Omental fat pad (tissue), 4 donors: ENCODE measurements around the gene LDB1. TPM values are rescaled to one million over a fixed set of nuclear protein-coding genes. Genes with fewer than 3 reads are reported as not detected.

Experiments used
- ATAC-seq: fragments of 150-250 bp; one replicate; pipeline ENCODE4 v1.9.1; 2016; ENCODE audit warnings: mild to moderate bottlenecking, moderate library complexity; ENCODE audit not compliant: low FRiP score
- DNase-seq: peaks from one replicate; pipeline ENCODE4 v3.0.0-alpha.2; 2019; ENCODE audit warnings: low spot score
- CTCF ChIP-seq, 3 donors: fragments of 450-650 bp; IDR thresholded peaks; one replicate each; pipeline ENCODE4 v1.5.1; 2016 to 2017; ENCODE audit warnings: antibody characterized with exemption in 3 of 3, mild to moderate bottlenecking in 3 of 3, moderate library complexity in 2 of 3
- total RNA-seq, 4 donors: library from RNA; depleted of rRNA; stranded (reverse); fragments of >200 nt; gene quantifications; one replicate each; pipeline ENCODE4 v1.1.0, GENCODE V29; 2016

Gene LDB1
- total RNA-seq, 4 donors from 2014 or later = 20.1 to 33.2 (median 30.9) TPM

- ATAC-seq = no peak
- DNase-seq = no peak
- no peak for TF ChIP-seq CTCF (IDR thresholded peaks at IDR 0.05)
Observed at GRCh38 chr10:102112210-102112817, 7.9 kb downstream of the LDB1 start.

GRCh38 chr10:102111276-102111675, 8.9 kb downstream of the LDB1 start:
- ATAC-seq = no peak

GRCh38 chr10:102109166-102110116, 10.7 kb downstream of the LDB1 start:
- ATAC-seq (no peak), DNase-seq (no peak)
- no peak for TF ChIP-seq CTCF (IDR thresholded peaks at IDR 0.05)

More at GRCh38 chr10:102111276-102111675, 8.9 kb downstream of the LDB1 start:
- no peak for TF ChIP-seq CTCF (IDR thresholded peaks at IDR 0.05)
- no peak for DNase-seq

- no peak for TF ChIP-seq CTCF (IDR thresholded peaks at IDR 0.05)
- ATAC-seq = no peak
- DNase-seq = no peak
Observed at GRCh38 chr10:102106998-102107397, 13.2 kb downstream of the LDB1 start.

GRCh38 chr10:102102421-102102820, 17.7 kb downstream of the LDB1 start:
- TF ChIP-seq CTCF (IDR thresholded peaks at IDR 0.05) = no peak
- DNase-seq (no peak), ATAC-seq (no peak)

GRCh38 chr10:102101152-102101551, 19.0 kb downstream of the LDB1 start:
- DNase-seq (no peak), ATAC-seq (no peak)
- TF ChIP-seq CTCF (IDR thresholded peaks at IDR 0.05) = no peak
